HG02759 (cell line): ENCODE data around the gene ZYG11B.
"Not testable (repeated sequence)": the region's sequence is repeated elsewhere in the genome, so short reads cannot be mapped to it uniquely, and the experiment has no call there.

ENCODE experiments used
- ATAC-seq: cut with Tn5 transposase; IDR thresholded peaks from one replicate; pipeline ENCODE4 v1.9.1; 2021; ENCODE audit warnings: mild to moderate bottlenecking, moderate library complexity; ENCODE audit not compliant: unreplicated experiment

Gene ZYG11B

DNA sequence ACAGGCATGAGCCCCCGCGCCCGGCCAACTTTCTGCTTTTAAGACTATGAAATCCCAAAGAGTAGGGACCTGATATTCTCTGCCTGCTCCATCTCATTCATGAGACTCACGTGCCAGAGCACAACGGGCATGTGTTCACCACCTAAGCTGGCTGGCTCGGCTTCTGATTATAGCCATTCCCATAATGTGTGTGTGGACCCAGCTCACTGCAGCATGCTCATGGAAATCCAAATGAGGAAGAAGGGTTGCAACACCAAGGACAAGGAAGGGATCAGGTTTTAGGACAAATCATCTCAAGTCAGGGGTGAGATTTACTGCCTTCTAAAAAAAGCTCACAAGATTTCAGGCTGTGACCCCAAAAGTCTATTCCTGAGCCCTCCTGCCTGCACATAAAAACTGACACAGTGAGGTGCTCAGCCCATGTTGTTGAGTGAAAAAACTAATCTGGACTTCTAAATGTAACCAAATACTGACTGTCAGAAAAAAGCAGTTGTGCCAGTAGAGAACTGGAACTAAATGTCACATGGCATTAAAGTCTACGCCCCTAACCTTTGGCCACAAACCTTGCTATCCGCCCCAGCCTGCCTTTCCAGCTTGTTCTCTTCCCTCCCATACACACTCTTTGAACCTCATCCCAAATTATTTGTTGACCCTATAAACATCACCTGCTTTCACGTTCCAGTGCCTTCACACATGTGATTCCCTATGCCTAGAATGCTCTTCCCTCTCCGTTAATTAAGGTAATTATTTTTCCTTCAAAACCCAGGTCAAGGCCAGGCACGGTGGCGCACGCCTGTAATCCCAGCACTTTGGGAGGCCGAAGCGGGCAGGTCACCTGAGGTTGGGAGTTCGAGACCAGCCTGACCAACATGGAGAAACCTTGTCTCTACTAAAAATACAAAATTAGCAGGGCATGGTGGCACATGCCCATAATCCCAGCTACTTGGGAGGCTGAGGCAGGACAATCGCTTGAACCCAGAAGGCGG, 19.0 kb upstream of the ZYG11B start:
- no peak for ATAC-seq

- no peak for ATAC-seq
Measured at GRCh38 chr1:52707927-52708655, 18.2 kb upstream of the ZYG11B start.

DNA sequence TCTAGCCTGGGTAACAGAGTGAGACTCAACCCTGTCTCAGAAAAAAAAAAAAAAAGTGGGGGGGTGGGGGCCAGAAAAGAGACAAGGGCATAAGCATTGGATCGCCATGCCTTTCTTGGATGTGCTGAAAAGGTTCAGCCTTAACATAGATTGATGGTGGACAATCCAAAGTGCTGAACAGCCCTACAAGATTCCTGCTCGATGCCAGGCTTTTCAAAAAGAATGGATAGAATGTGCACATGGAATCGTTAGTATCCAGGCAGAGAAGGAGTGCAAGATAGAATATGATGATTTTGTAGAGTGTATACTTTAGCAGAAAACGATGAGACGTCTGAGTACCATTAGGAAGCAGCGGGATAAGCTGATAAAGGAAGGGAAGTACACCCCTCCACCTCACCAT, 17.2 kb upstream of the ZYG11B start:
- ATAC-seq: no peak

DNA sequence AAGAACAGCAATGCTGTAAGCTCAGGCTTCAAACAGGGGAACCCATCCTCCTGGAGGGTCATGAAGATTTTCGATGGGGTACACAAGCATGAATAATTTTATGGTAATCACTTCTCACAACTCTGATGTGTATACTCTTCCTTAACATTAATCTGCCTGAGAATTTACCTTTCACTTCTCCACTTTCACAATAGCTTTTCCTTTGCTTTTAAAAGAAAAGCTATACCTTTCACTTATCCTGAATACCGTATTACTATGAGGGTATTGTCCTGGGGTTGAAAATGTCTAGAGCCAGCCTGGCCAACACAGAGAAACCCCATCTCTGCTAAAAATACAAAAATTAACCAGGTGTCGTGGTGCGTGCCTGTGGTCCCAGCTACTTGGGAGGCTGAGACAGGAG, 12.7 kb upstream of the ZYG11B start:
- no peak for ATAC-seq

- ATAC-seq: not testable (repeated sequence)
Measured at GRCh38 chr1:52715296-52715695, 11.0 kb upstream of the ZYG11B start.

- no peak for ATAC-seq
Measured at GRCh38 chr1:52723260-52723659, 3.0 kb upstream of the ZYG11B start.

DNA sequence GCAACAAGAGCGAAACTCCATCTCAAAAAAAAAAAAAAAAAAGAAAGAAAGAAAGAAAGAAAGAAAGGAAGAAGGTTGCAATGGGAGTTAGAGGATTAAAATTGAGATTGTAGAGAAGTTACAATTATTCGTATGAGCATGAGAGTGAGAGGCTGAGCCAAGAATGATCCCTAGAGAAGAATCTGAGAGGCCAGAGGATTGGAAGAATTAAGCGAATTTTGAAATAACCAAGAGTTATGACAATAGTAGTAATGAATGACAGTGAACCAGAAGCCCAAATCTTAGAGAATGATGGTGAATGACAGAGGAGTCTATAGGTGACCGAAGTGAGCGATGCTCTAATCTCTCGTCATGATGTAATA, 369 bp upstream of the ZYG11B start:
- ATAC-seq: no peak

DNA sequence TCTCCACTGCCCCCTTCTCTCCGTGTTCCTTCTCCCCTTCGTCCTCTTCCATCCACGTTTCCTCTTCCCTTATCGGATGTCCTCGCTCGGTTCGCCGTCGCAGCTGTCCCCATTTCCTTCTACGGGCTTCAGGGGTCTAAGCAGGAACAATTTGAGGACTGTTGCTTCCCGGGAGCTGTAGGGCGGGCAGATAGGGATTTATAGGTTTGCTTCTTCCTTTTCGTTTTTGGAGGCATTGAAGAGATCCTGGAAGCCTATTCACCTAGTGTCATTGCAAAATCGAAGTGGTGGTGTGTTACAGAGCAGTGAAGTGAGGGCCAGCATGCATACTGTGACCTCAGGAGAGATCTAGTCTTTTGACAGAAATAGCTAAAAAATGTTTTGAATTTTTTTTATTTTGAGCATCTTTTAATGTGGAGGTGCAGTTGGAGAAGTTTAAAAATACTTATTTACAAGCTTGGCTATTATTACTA, 897 bp downstream of the ZYG11B start:
- no peak for ATAC-seq

DNA sequence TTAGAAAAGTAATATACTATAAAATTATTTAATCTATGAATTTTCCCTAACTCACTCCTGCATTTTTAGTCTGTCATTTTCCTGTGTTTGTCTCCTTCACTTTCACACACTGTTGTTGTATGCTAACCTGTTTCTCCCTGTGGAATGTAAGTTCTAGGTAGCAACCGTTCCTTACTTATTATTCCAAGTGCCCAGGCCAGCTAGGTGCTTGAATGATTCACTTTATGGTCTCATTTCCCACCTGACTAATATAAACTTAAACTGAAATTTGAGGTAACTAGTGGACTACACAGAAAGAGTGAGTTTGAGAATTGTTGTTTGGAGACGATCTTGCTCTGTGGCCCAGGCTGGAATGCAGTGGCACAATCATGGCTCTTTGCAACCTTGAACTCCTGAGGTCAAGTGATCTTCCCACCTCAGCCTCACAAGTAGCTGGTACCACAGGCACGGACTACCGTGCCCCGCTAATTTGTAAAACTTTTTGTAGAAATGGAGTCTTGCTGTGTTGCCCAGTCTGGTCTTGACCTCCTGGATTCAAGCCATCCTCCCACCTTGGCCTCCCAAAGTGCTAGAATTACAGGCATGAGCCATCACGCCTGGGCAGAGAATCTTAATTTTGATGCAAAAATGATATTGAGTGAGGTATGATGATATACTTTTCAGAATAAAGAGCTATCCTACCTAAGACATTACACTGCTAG, 1.9 kb downstream of the ZYG11B start:
- ATAC-seq: no peak

DNA sequence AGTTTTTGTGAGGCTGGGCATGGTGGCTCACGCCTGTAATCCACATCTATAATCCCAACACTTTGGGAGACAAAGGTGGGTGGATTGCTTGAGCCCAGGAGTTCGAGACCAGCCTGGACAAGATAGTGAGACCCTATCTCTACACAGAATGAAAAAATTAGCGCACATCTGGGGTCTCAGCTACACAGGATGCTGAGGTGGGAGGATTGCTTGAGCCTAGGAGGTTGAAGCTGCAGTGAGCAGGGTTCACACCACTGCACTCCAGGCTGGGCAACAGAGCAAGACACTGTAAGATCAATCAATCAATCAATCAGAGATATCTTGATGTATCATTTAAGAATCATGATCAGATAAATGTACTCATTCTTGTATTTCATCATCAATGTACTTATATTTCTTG, 7.1 kb downstream of the ZYG11B start:
- ATAC-seq: no peak

- not testable (repeated sequence) for ATAC-seq
Measured at GRCh38 chr1:52735371-52735770, 9.1 kb downstream of the ZYG11B start.

DNA sequence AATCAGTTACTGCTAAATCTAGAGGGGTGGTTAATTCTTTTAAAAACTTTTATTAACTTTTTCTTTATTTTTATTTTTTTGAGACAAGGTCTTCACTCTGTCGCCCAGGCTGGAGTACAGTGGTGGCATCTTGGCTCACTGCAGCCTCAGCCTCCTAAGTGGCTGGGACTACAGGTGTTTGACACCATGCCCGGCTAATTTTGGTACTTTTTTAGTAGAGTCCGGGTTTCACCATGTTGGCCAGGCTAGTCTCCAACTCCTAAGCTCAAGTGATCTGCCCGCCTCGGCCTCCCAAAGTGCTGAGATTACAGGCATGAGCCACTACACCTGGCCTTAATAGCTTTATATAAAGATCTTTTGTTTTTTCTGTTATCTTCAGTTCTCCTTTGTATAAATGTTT, 11.9 kb downstream of the ZYG11B start:
- ATAC-seq: no peak

GRCh38 chr1:52738893-52739292, 12.6 kb downstream of the ZYG11B start:
- ATAC-seq: no peak

DNA sequence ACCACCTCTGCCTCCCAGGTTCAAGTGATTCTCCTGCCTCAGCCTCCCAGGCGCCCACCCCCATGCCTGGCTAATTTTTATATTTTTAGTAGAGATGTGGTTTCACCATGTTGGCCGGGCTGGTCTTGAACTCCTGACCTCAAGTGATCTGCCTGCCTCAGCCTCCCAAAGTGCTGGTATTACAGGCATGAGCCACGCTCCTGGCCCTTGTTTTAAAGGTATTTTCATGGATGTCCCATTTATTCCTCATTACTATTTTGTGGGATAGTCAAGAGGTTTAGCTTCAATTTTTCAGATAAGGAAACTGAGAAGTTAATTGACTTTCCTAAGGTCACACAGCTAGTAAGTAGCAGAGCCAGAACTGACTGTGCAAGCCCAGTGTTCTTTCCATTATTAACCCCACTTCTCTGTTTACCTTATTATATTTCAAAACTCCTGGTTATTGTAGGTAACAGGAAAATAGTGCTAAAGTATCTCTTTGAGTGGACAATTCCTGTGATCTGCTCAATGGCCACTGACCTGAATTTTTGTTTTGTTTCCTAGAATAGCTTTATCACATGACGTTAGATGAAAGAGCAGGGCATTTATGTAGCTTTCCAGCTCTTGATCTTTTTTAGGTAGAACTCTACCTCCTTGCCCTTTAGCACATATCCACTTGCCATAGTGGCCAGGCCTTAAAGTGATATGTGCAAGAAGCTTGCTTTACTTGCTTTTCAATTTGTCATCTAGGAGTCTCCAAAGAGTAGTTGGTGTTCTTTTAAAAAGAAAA, 13.6 kb downstream of the ZYG11B start:
- ATAC-seq: no peak

DNA sequence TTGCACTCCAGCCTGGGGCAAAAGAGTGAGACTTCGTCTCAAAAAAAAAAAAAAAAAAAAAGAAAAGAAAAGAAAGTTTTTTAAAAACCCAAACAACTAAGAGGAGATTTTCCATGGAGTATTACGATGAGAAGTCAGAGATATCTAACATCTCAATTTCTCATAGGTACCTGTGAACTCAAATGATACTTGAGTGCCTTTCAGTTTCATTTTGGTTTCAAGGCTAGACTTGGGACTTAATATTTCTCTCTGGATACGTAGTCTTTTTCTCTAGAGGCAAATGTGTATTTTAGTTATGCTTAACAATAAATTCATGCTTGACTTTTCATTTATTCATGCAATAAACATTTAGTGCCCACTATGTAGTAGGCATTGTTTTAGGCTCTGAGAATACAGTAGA, 15.0 kb downstream of the ZYG11B start:
- no peak for ATAC-seq

DNA sequence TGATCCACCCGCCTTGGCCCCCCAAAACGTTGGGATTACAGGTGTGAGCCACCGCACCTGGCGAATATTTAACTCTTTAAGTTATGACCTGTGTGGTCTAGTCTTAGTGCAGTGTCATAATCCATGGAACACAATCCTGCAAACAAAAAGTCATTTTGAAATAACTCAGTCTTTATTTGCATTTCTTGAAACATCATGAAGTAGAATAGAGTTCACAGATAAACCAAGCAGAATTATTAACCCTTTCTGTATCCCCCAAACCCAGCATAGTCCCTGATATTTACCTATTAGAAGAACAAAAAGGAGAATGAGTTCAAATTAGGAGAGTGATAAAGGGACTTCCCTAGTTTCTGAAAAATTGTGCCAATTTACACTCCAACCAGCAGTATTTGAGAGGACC, 19.9 kb downstream of the ZYG11B start:
- ATAC-seq: no peak

GRCh38 chr1:52747450-52747849, 21.2 kb downstream of the ZYG11B start:
- ATAC-seq: no peak

GRCh38 chr1:52748119-52748518, 21.9 kb downstream of the ZYG11B start:
- ATAC-seq: no peak

GRCh38 chr1:52749496-52749895, 23.2 kb downstream of the ZYG11B start:
- not testable (repeated sequence) for ATAC-seq

GRCh38 chr1:52750139-52750538, 23.9 kb downstream of the ZYG11B start:
- not testable (repeated sequence) for ATAC-seq
